Peyer's patch (tissue), 4 donors: ENCODE data around the gene GNAQ.
"Not testable (repeated sequence)": the region's sequence is repeated elsewhere in the genome, so short reads cannot be mapped to it uniquely, and the experiment has no call there.

Source experiments
- CTCF ChIP-seq, 6 experiments: fragments of 450-650 bp in 4 of 6; fragments of 200-600 bp in 2 of 6; sonication (generic) in 1 of 6; IDR thresholded peaks; one replicate each; pipeline ENCODE4 v1.5.1; 2017 to 2019; ENCODE audit warnings: antibody characterized with exemption in 6 of 6, mild to moderate bottlenecking in 3 of 6, moderate library complexity in 1 of 6
- POLR2A ChIP-seq, 2 donors: fragments of 450-650 bp; IDR thresholded peaks; one replicate each; pipeline ENCODE4 v1.5.1; 2017; ENCODE audit warnings: antibody characterized with exemption in 2 of 2, mild to moderate bottlenecking in 2 of 2, moderate library complexity in 2 of 2

- not testable (repeated sequence) for TF ChIP-seq CTCF, POLR2A (IDR thresholded peaks at IDR 0.05)
Measured at GRCh38 chr9:77687737-77688136, 343.9 kb downstream of the GNAQ start.
